ENCODE results near the gene INSR.

- peak; percentile 95 for TF ChIP-seq CTCF (IDR thresholded peaks at IDR 0.05; ENCODE audit: borderline replicate concordance, extremely low read depth, low read length, poor library complexity, severe bottlenecking)
- no peak for TF ChIP-seq EZH2 (IDR thresholded peaks at IDR 0.05; ENCODE audit: borderline replicate concordance, low read depth, low read length, severe bottlenecking)
Observed at GRCh38 chr19:7340959-7341837, 47.0 kb upstream of the INSR start.

Measured in DND-41 (cell line).